IMR-90 (cell line): ENCODE data around the gene DOCK1. TPM values are rescaled to one million over a fixed set of nuclear protein-coding genes. Genes with fewer than 3 reads are reported as not detected.

Experiments
- ATAC-seq: fragments of 200-7000 bp; cut with Tn5 transposase; 2 replicates; pipeline ENCODE4 v1.9.1; 2020; ENCODE audit warnings: low read depth, mild to moderate bottlenecking, moderate library complexity
- BruUV-seq: library from RNA; stranded (reverse); fragments of 400-500 nt; replicated peaks from 2 replicates; lab custom pipeline; 2021; lab: Mats Ljungman, UMichigan
- CTCF ChIA-PET: fragments of 300-600 bp; formaldehyde crosslinking; extraction: SDS; loops from one replicate; lab custom pipeline; 2021; ENCODE audit warnings: antibody characterized with exemption; lab: Yijun Ruan, JAX
- POLR2A ChIA-PET: fragments of 300-600 bp; sonication (Branson Sonifier 250); formaldehyde crosslinking; loops from one replicate; lab custom pipeline; 2022; ENCODE audit warnings: antibody characterized with exemption; ENCODE audit not compliant: unreplicated experiment; lab: Charles Lee
- DNase-seq: peaks from one replicate; pipeline ENCODE4 v3.0.0; 2013
- H2AFZ ChIP-seq: replicated peaks from 2 replicates; pipeline ENCODE3; 2013; ENCODE audit warnings: low read length, mild to moderate bottlenecking; ENCODE audit not compliant: poor library complexity
- H2AK5ac ChIP-seq: 2 replicates; pipeline ENCODE4 v1.6.1; 2013; ENCODE audit warnings: low read depth, low read length, inconsistent platforms
- H2AK9ac ChIP-seq: replicated peaks from 2 replicates; pipeline ENCODE3; 2013; ENCODE audit warnings: mild to moderate bottlenecking, low read depth, low read length, moderate library complexity; ENCODE audit not compliant: poor library complexity
- H2BK120ac ChIP-seq: 2 replicates; pipeline ENCODE4 v1.6.1; 2013; ENCODE audit warnings: low read depth, low read length, inconsistent platforms
- H2BK15ac ChIP-seq: 3 replicates; pipeline ENCODE4 v1.6.1; 2013; ENCODE audit warnings: low read depth, low read length, inconsistent platforms
- H2BK20ac ChIP-seq: 2 replicates; pipeline ENCODE4 v1.6.1; 2013; ENCODE audit warnings: low read depth, mild to moderate bottlenecking, inconsistent platforms, low read length, moderate library complexity
- H2BK5ac ChIP-seq: 2 replicates; pipeline ENCODE4 v1.6.1; 2013; ENCODE audit warnings: mild to moderate bottlenecking, low read depth, low read length, inconsistent platforms; ENCODE audit not compliant: poor library complexity, severe bottlenecking
- H3K14ac ChIP-seq: replicated peaks from 2 replicates; pipeline ENCODE4 v1.6.1; 2013; ENCODE audit warnings: low read depth, low read length, inconsistent platforms
- H3K18ac ChIP-seq: 2 replicates; pipeline ENCODE4 v1.6.1; 2013; ENCODE audit warnings: low read depth, low read length, control low read depth
- H3K23ac ChIP-seq: 2 replicates; pipeline ENCODE4 v1.6.1; 2013; ENCODE audit warnings: low read depth, low read length, inconsistent platforms
- H3K27ac ChIP-seq: 2 replicates; pipeline ENCODE4 v1.5.1; 2013; ENCODE audit warnings: mild to moderate bottlenecking, control low read depth, low read length; ENCODE audit not compliant: insufficient read depth
- H3K27me3 ChIP-seq: 2 replicates; pipeline ENCODE4 v1.6.1; 2013; ENCODE audit warnings: low read length; ENCODE audit not compliant: control insufficient read depth, insufficient read depth
- H3K36me3 ChIP-seq: 2 replicates; pipeline ENCODE4 v1.6.1; 2013; ENCODE audit warnings: low read length, mixed read lengths; ENCODE audit not compliant: control insufficient read depth, insufficient read depth
- H3K4ac ChIP-seq: 2 replicates; pipeline ENCODE4 v1.6.1; 2013; ENCODE audit warnings: low read depth, low read length, inconsistent platforms
- H3K4me1 ChIP-seq: 2 replicates; pipeline ENCODE4 v1.6.1; 2013; ENCODE audit warnings: low read length, mixed read lengths; ENCODE audit not compliant: control insufficient read depth, insufficient read depth
- H3K4me2 ChIP-seq: 2 replicates; pipeline ENCODE4 v1.6.1; 2013; ENCODE audit warnings: low read depth, mild to moderate bottlenecking, control low read depth, low read length, moderate library complexity
- H3K4me3 ChIP-seq: 2 replicates; pipeline ENCODE4 v1.5.1; 2013; ENCODE audit warnings: low read depth, mild to moderate bottlenecking, control low read depth, low read length, moderate library complexity; ENCODE audit not compliant: insufficient read depth
- H3K56ac ChIP-seq: 2 replicates; pipeline ENCODE4 v1.6.1; 2013; ENCODE audit warnings: low read length, inconsistent platforms; ENCODE audit not compliant: insufficient read depth; ENCODE audit errors: extremely low read depth
- H3K79me1 ChIP-seq, 2 experiments: 2 replicates each; pipeline ENCODE4 v1.6.1; 2013; ENCODE audit warnings: low read length in 2 of 2, inconsistent platforms in 1 of 2, low read depth in 1 of 2
- H3K9ac ChIP-seq: 2 replicates; pipeline ENCODE4 v1.6.1; 2013; ENCODE audit warnings: low read depth, low read length, control low read depth
- H3K9me1 ChIP-seq: 2 replicates; pipeline ENCODE4 v1.6.1; 2013; ENCODE audit warnings: low read length, inconsistent platforms; ENCODE audit not compliant: insufficient read depth
- H3K9me3 ChIP-seq: 2 replicates; pipeline ENCODE4 v1.6.1; 2013; ENCODE audit warnings: low read length; ENCODE audit not compliant: control insufficient read depth, insufficient read depth
- H4K20me1 ChIP-seq: 2 replicates; pipeline ENCODE4 v1.6.1; 2013; ENCODE audit warnings: low read length, inconsistent platforms; ENCODE audit not compliant: insufficient read depth
- H4K5ac ChIP-seq: 2 replicates; pipeline ENCODE4 v1.6.1; 2013; ENCODE audit warnings: mild to moderate bottlenecking, low read depth, low read length, control low read depth
- H4K8ac ChIP-seq, 2 experiments: 2 replicates each; pipeline ENCODE4 v1.6.1; 2013; ENCODE audit warnings: low read depth in 2 of 2, low read length in 2 of 2, control low read depth in 1 of 2, inconsistent platforms in 1 of 2
- H4K91ac ChIP-seq: 2 replicates; pipeline ENCODE4 v1.6.1; 2013; ENCODE audit warnings: low read depth, low read length, inconsistent platforms; ENCODE audit not compliant: insufficient read depth
- CEBPB ChIP-seq: IDR thresholded peaks from 2 replicates; pipeline ENCODE4 v1.6.1; 2012; ENCODE audit warnings: low read depth, low read length, improper control_type of control experiment
- POLR2A ChIP-seq: IDR thresholded peaks from 2 replicates; pipeline ENCODE4 v1.6.1; 2012; ENCODE audit warnings: mild to moderate bottlenecking, low read depth, low read length
- SMC3 ChIP-seq: fragments of 150-350 bp; IDR thresholded peaks from 2 replicates; pipeline ENCODE4 v1.6.1; 2016; ENCODE audit warnings: low read depth, mild to moderate bottlenecking, antibody characterized with exemption, low read length, moderate library complexity
- WGBS, 2 experiments: methylation state at CpG; one replicate each; pipeline versions ENCODE4 v1.1.5 to v1.1.7; 2013; ENCODE audit warnings: missing lambda C conversion rate in 2 of 2; ENCODE audit not compliant: insufficient read length in 1 of 2; ENCODE audit errors: extremely low coverage in 2 of 2; 5-methylcytosine and 5-hydroxymethylcytosine counted together
- dilution Hi-C: fragments of 300-500 bp; cut with HindIII; formaldehyde crosslinking; loops from one replicate; pipeline ENCODE4 v1.14.3; 2018; ENCODE audit warnings: low sequenced_read_pairs; ENCODE audit not compliant: unreplicated experiment
- in situ Hi-C: fragments of 300-500 bp; cut with MboI; formaldehyde crosslinking; loops from 3 replicates; pipeline ENCODE4 v1.14.3; 2019; ENCODE audit warnings: low sequenced_read_pairs, inconsistent platforms, mixed read lengths
- intact Hi-C: fragments of 100-400 bp; cut with micrococcal nuclease; formaldehyde crosslinking; loops from 2 replicates; pipeline ENCODE4 v1.10.0; 2022
- polyA plus RNA-seq, 3 experiments: library from polyadenylated mRNA; depleted of rRNA; stranded (reverse); fragments of >200 nt; gene quantifications; 2 replicates each; pipeline ENCODE4 v1.2.3, GENCODE V29; 2012; ENCODE audit warnings: low replicate concordance in 1 of 3
- total RNA-seq: library from RNA; depleted of rRNA; stranded (reverse); fragments of >200 nt; gene quantifications from 2 replicates; pipeline ENCODE4 v1.2.3, GENCODE V29; 2012
- TF ChIP-seq, protein P1 (sequence below): conservative IDR thresholded peaks from 2 replicates; pipeline ENCODE4 v1.5.1; 2012; ENCODE audit warnings: mild to moderate bottlenecking, low read depth, low read length, improper control_type of control experiment

The DOCK1 gene
- total and polyA plus RNA-seq, 2 of the 4 experiments (the other 2 are of a cell fraction) = 28.2 to 71.0 TPM

GRCh38 chr10:127100983-127101615 lies 195.9 kb downstream of the DOCK1 start:
- WGBS, 2 experiments = 92% methylated on average over 7 of the region's 10 CpGs; no CpG with 5 or more reads in 1 of the 2 experiments
- Histone ChIP-seq H3K27ac (no peak overlapping the region), H3K9me3 (no peaks in the 10 kb centered on the region), H2AK9ac (no peak overlapping the region), H3K4me3 (no peak overlapping the region), H3K56ac (no peak overlapping the region), H2AFZ (no peak overlapping the region), H3K4me2 (no peak overlapping the region), H3K4ac (no peak overlapping the region), H3K18ac (no peak overlapping the region), H4K20me1 (no peaks in the 10 kb centered on the region; the same call in 1 of the 2 replicates), H3K27me3 (no peaks in the 10 kb centered on the region), H2BK15ac (no peak overlapping the region), H3K9me1 (peaks cover 8% of the 10 kb centered on the region), H3K9ac (no peak overlapping the region), H2BK20ac (no peak overlapping the region), H3K14ac (no peak overlapping the region), H4K91ac (no peak overlapping the region), H3K79me1 (peaks cover 12 to 42% of the 10 kb centered on the region in 2 experiments; a peak in 3 of 4 replicates), H3K4me1 (no peaks in the 10 kb centered on the region), H4K5ac (no peak overlapping the region), H3K36me3 (peaks cover 25% of the 10 kb centered on the region), H3K23ac (no peak overlapping the region), H2BK5ac (no peak overlapping the region), H2BK120ac (no peak overlapping the region), H4K8ac (no peak overlapping the region), H2AK5ac (no peak overlapping the region)
- in situ Hi-C loops = no loop called here
- ChIA-PET POLR2A (no interaction called here), CTCF (no interaction called here)
- intact Hi-C loops = no loop called here
- TF ChIP-seq, protein P1, sequence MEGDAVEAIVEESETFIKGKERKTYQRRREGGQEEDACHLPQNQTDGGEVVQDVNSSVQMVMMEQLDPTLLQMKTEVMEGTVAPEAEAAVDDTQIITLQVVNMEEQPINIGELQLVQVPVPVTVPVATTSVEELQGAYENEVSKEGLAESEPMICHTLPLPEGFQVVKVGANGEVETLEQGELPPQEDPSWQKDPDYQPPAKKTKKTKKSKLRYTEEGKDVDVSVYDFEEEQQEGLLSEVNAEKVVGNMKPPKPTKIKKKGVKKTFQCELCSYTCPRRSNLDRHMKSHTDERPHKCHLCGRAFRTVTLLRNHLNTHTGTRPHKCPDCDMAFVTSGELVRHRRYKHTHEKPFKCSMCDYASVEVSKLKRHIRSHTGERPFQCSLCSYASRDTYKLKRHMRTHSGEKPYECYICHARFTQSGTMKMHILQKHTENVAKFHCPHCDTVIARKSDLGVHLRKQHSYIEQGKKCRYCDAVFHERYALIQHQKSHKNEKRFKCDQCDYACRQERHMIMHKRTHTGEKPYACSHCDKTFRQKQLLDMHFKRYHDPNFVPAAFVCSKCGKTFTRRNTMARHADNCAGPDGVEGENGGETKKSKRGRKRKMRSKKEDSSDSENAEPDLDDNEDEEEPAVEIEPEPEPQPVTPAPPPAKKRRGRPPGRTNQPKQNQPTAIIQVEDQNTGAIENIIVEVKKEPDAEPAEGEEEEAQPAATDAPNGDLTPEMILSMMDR = no peak
- TF ChIP-seq CEBPB (no peak), POLR2A (no peak), SMC3 (no peak)
- DNase-seq (no peak), ATAC-seq (no peak)
- dilution Hi-C loops = no loop called here
- no TSS peak for BruUV-seq
